ENCODE data around the gene DCLRE1C. TPM values are rescaled to one million over a fixed set of nuclear protein-coding genes. Genes with fewer than 3 reads are reported as not detected.
"Not testable (repeated sequence)": the region's sequence is repeated elsewhere in the genome, so short reads cannot be mapped to it uniquely, and the experiment has no call there.

DCLRE1C gene
- total and polyA plus RNA-seq, 2 donors (not counting 3 experiments of a cell fraction or from before 2014, with no cell fraction given) = 2.1 to 15.8 TPM

DNA sequence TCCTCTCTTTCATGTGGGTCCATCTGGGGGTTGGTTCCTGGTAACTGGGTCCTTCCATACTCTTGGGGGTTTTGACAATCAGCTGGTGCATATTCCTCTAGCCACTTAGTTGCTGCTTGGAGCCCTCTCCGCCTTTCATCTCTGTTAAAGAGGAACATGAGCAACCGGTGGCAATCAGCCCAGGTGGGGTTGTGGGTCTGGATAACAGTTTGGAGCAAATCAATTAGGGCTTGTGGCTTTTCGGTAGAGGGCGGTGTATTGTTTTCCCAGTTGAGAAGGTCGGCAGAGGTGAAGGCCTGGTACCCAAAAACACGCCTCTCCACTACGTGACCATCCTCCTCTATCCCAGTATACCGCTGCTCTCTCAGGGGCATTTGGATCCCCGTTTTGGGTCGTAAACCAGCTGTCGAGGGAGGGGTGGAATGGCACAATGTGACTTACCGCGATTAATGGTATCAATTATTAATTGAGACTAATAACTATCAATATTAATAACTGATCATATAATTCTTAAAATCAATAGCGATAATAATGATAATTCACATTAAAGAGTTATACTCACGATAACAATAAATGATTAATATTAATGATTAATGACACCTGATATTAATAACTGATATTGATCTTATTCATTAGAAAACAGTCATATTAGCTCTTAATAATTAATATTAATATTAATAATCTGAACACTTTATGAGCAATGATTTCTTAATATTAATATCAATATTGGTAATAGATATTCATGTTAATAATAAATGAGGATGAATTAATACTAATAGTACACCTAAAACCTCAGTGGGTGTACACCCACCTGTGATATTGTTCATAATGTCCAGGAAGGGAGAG, 20.5 kb upstream of the DCLRE1C start:
- intact Hi-C loops (cut with micrococcal nuclease) = loop anchor here (5.0 kb wide), 1 partner anchor 437 kb away; no protein-coding TSS in a partner anchor
- H3K79me2 ChIP-seq (ENCODE audit: control insufficient read depth, insufficient read depth, low read length); CTCF ChIA-PET; DNase-seq (ENCODE audit: low read depth, low spot score); H3K4me3 ChIP-seq (replicated peaks in 1 of 3; ENCODE audit: insufficient read depth in 1 of 3, low read depth in 1 of 3, low read length in 3 of 3); H3K27ac ChIP-seq (ENCODE audit: insufficient read depth, low read depth, low read length); H3K9me3 ChIP-seq (replicated peaks; ENCODE audit: control insufficient read depth, insufficient read depth, low read length); H3K36me3 ChIP-seq (ENCODE audit: control insufficient read depth in 2 of 2, extremely low read depth in 1 of 2, insufficient read depth in 2 of 2, low read length in 2 of 2); POLR2A ChIA-PET; dilution Hi-C loops (cut with MboI; ENCODE audit: extremely low pct_ligation_motif_present, low sequenced_read_pairs); H3K4me2 ChIP-seq (ENCODE audit: insufficient read depth, low read length); FAIRE-seq; H4K20me1 ChIP-seq (replicated peaks; ENCODE audit: control insufficient read depth, extremely low read depth, insufficient read depth, low read length); H3K9ac ChIP-seq (replicated peaks; ENCODE audit: extremely low read depth, insufficient read depth, low read length); H3K4me1 ChIP-seq (ENCODE audit: control insufficient read depth, extremely low read depth, insufficient read depth, low read length); H3K27me3 ChIP-seq (ENCODE audit: control insufficient read depth in 2 of 2, insufficient read depth in 2 of 2, low read length in 2 of 2); H3K9me1 ChIP-seq (replicated peaks; ENCODE audit: control insufficient read depth, extremely low read depth, insufficient read depth, low read length); BruUV-seq (replicated peaks); H2AFZ ChIP-seq (ENCODE audit: low read depth, low read length): not testable (repeated sequence)

DNA sequence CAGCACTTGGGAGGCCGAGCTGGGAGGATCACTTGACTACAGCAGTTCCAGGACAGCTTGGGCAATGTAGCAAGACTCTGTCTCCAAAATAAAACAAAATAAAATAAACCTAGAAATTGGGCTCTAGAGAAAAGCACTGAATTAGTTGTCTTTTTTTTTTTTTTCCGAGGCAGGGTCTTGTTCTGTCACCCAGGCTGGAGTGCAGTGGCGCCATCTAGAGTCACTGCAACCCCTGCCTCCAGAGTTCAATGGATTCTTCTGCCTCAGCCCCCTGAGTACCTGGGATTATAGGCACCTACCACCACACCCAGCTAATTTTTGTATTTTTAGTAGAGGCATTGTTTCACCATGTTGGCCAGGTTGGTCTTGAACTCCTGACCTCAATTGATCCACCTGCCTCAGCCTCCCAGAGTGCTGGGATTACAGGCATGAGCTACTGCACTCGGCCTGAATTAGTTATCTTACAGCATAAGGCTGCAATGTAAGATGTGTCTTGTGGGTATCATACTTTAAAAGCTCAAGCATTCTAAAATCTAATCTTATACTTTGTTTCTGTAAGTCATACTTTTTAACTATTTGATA, 18.1 kb upstream of the DCLRE1C start:
- Histone ChIP-seq H3K27ac (ENCODE audit: insufficient read depth, low read depth, low read length) (no peak overlapping the region), H3K4me3 (replicated peaks in 1 of 3; ENCODE audit: insufficient read depth in 1 of 3, low read depth in 1 of 3, low read length in 3 of 3) (no peak overlapping the region), H4K20me1 (replicated peaks; ENCODE audit: control insufficient read depth, extremely low read depth, insufficient read depth, low read length) (no peaks in the 10 kb centered on the region), H3K9ac (replicated peaks; ENCODE audit: extremely low read depth, insufficient read depth, low read length) (no peak overlapping the region), H3K4me2 (ENCODE audit: insufficient read depth, low read length) (no peak overlapping the region), H2AFZ (ENCODE audit: low read depth, low read length) (no peak overlapping the region), H3K36me3 (ENCODE audit: control insufficient read depth in 2 of 2, extremely low read depth in 1 of 2, insufficient read depth in 2 of 2, low read length in 2 of 2) (no peaks in the 10 kb centered on the region), H3K4me1 (ENCODE audit: control insufficient read depth, extremely low read depth, insufficient read depth, low read length) (no peaks in the 10 kb centered on the region), H3K9me1 (replicated peaks; ENCODE audit: control insufficient read depth, extremely low read depth, insufficient read depth, low read length) (no peaks in the 10 kb centered on the region), H3K79me2 (ENCODE audit: control insufficient read depth, insufficient read depth, low read length) (no peaks in the 10 kb centered on the region), H3K9me3 (replicated peaks; ENCODE audit: control insufficient read depth, insufficient read depth, low read length) (no peaks in the 10 kb centered on the region), H3K27me3 (ENCODE audit: control insufficient read depth in 2 of 2, insufficient read depth in 2 of 2, low read length in 2 of 2) (no peaks in the 10 kb centered on the region)
- no TSS peak for BruUV-seq (replicated peaks)
- DNase-seq (ENCODE audit: low read depth, low spot score) = peak; percentile 33
- intact Hi-C loops (cut with micrococcal nuclease) (loop anchor here (1.0 to 5.0 kb wide), 2 partner anchors 435 to 473 kb away; no protein-coding TSS in a partner anchor), dilution Hi-C loops (cut with MboI; ENCODE audit: extremely low pct_ligation_motif_present, low sequenced_read_pairs) (no loop called here)
- ChIA-PET CTCF (interaction anchor here (0.7 to 1.8 kb wide), 13 partner anchors 9 to 775 kb away, joined by 3 to 21 read pairs (median 6); partner anchors contain the start of genes CDNF, DCLRE1C, HSPA14 and MEIG1), POLR2A (no interaction called here)
- TF ChIP-seq, protein P1, sequence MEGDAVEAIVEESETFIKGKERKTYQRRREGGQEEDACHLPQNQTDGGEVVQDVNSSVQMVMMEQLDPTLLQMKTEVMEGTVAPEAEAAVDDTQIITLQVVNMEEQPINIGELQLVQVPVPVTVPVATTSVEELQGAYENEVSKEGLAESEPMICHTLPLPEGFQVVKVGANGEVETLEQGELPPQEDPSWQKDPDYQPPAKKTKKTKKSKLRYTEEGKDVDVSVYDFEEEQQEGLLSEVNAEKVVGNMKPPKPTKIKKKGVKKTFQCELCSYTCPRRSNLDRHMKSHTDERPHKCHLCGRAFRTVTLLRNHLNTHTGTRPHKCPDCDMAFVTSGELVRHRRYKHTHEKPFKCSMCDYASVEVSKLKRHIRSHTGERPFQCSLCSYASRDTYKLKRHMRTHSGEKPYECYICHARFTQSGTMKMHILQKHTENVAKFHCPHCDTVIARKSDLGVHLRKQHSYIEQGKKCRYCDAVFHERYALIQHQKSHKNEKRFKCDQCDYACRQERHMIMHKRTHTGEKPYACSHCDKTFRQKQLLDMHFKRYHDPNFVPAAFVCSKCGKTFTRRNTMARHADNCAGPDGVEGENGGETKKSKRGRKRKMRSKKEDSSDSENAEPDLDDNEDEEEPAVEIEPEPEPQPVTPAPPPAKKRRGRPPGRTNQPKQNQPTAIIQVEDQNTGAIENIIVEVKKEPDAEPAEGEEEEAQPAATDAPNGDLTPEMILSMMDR (IDR thresholded peaks at IDR 0.05; ENCODE audit: extremely low read depth in 1 of 2, insufficient read depth in 1 of 2, low read depth in 1 of 2, low read length in 2 of 2) = peak; percentile 44 to 70
- TF ChIP-seq GATA2 (IDR thresholded peaks at IDR 0.05; ENCODE audit: insufficient read depth, insufficient read length, low read depth, low read length) = no peak
- TF ChIP-seq, protein P2, sequence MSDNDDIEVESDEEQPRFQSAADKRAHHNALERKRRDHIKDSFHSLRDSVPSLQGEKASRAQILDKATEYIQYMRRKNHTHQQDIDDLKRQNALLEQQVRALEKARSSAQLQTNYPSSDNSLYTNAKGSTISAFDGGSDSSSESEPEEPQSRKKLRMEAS (IDR thresholded peaks at IDR 0.05; ENCODE audit: insufficient read depth, insufficient read length) = no peak
- peak; percentile 72 for FAIRE-seq

Data from endothelial cell of umbilical vein (primary cell).